Endodermal cell (in vitro differentiated cells): Measurements from ENCODE around the gene ZNRF3. TPM values are rescaled to one million over a fixed set of nuclear protein-coding genes. Genes with fewer than 3 reads are reported as not detected.
A peak's percentile ranks its signal among the peaks of the same experiment; 100 is the strongest.

Experiments
- DNase-seq: peaks from one replicate; pipeline ENCODE4 v3.0.0-alpha.2; 2017
- H3K27ac ChIP-seq: 2 replicates; pipeline ENCODE4 v1.5.1; 2013; ENCODE audit warnings: mild to moderate bottlenecking, low read depth, low read length, moderate library complexity
- H3K27me3 ChIP-seq: 2 replicates; pipeline ENCODE4 v1.6.1; 2013; ENCODE audit warnings: mild to moderate bottlenecking, low read length, moderate library complexity; ENCODE audit not compliant: insufficient read depth, control insufficient read depth, poor library complexity, severe bottlenecking
- H3K36me3 ChIP-seq: 2 replicates; pipeline ENCODE4 v1.7.0; 2013; ENCODE audit warnings: mild to moderate bottlenecking, low read length, moderate library complexity; ENCODE audit not compliant: control insufficient read depth, insufficient read depth
- H3K4me1 ChIP-seq: one replicate; pipeline ENCODE4 v1.7.0; 2013; ENCODE audit warnings: low read length; ENCODE audit not compliant: control insufficient read depth, insufficient read depth
- H3K4me3 ChIP-seq: 2 replicates; pipeline ENCODE4 v1.5.1; 2013; ENCODE audit warnings: mild to moderate bottlenecking, low read length, moderate library complexity
- H3K9ac ChIP-seq: 2 replicates; pipeline ENCODE4 v1.6.1; 2013; ENCODE audit warnings: mild to moderate bottlenecking, low read length, moderate library complexity; ENCODE audit not compliant: poor library complexity, severe bottlenecking; ENCODE audit errors: extremely low read depth
- H3K9me3 ChIP-seq: 2 replicates; pipeline ENCODE4 v1.6.1; 2013; ENCODE audit warnings: mild to moderate bottlenecking, low read length, moderate library complexity; ENCODE audit not compliant: control insufficient read depth
- H3K27ac Mint-ChIP-seq: 2 replicates; pipeline ENCODE4 v1.8.0; 2020; ENCODE audit warnings: mixed read lengths
- H3K27me3 Mint-ChIP-seq: 2 replicates; pipeline ENCODE4 v1.8.0; 2021; ENCODE audit warnings: mild to moderate bottlenecking, mixed read lengths; ENCODE audit not compliant: insufficient read depth
- H3K36me3 Mint-ChIP-seq: 2 replicates; pipeline ENCODE4 v1.8.0; 2020; ENCODE audit warnings: low read depth, mixed read lengths
- H3K4me1 Mint-ChIP-seq: 2 replicates; pipeline ENCODE4 v1.8.0; 2020; ENCODE audit warnings: mixed read lengths
- H3K4me3 Mint-ChIP-seq: 2 replicates; pipeline ENCODE4 v1.8.0; 2020; ENCODE audit warnings: mild to moderate bottlenecking, moderate library complexity, mixed read lengths
- H3K9me3 Mint-ChIP-seq: 2 replicates; pipeline ENCODE4 v1.8.0; 2020; ENCODE audit warnings: mild to moderate bottlenecking, mixed read lengths
- WGBS, 2 experiments: methylation state at CpG; one replicate each; pipeline versions ENCODE4 v1.1.5 to v1.1.7; 2013; ENCODE audit warnings: missing lambda C conversion rate in 2 of 2, mixed read lengths in 1 of 2; ENCODE audit not compliant: insufficient coverage in 1 of 2, insufficient read length in 1 of 2; 5-methylcytosine and 5-hydroxymethylcytosine counted together
- total RNA-seq, 2 donors: library from RNA; stranded (reverse); fragmentation: NEBNext Ultra II Directional in 1 of 2; extraction: Animal tissue kit (Norgen Biotek cat#: 25700) in 1 of 2; gene quantifications; 2 replicates in 1 of 2; 3 replicates in 1 of 2; pipeline ENCODE4 v1.2.1, GENCODE V29; 2021
- TF ChIP-seq, protein P1 (sequence below): fragments of 200-600 bp; sonication (generic); conservative IDR thresholded peaks from 2 replicates; pipeline ENCODE4 v1.5.0; 2021; ENCODE audit warnings: antibody characterized with exemption, mild to moderate bottlenecking

Gene ZNRF3
- total RNA-seq, 2 donors from 2014 or later, result 15.8 to 19.8 TPM

DNA sequence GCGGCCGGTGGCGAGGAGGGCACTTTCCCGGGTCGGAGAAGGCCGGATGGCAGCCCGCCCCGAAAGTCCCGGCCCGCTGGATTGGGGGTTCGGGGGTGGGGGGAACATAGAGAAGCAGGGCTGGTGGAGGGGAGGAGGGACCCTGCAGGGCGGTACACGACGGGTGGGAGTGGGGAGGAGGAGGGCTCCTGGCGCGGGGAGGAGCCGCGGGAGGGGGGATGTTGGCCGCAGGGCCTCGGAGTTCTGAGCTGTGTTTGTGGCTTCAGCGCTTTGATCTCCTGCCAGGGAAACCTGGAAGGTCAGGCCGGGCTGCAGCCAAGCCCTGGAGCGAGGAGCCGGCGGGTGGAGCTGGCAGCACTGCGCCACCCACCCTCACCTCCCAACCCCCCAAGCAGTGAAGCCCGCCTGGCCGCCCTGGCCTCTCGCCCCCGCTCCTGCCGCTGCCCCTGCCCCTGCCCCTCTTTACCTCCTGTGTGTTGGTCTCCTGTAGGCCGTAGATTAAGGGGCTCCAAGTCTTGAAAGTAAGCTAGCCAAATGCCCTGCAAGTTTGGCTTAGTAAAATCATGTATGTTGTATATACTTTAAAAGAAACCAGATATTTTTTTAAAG, 147.3 kb downstream of the ZNRF3 start:
- Mint-ChIP-seq H3K27me3 (no peaks in the 10 kb centered on the region), H3K9me3 (no peaks in the 10 kb centered on the region), H3K4me1 (peaks cover 32% of the 10 kb centered on the region), H3K36me3 (peaks cover 9% of the 10 kb centered on the region), H3K4me3 (peak overlapping the region; percentile 66), H3K27ac (peak overlapping the region; percentile 98)
- Histone ChIP-seq H3K9me3 (no peaks in the 10 kb centered on the region), H3K9ac (peak overlapping the region; percentile 13), H3K4me3 (peak overlapping the region; percentile 77), H3K27ac (peak overlapping the region; percentile 89), H3K4me1 (peaks cover 19% of the 10 kb centered on the region), H3K27me3 (no peaks in the 10 kb centered on the region), H3K36me3 (no peaks in the 10 kb centered on the region)
- DNase-seq, result peak; percentile 93
- WGBS, 2 experiments, result 2% methylated on average over 32 of the region's 32 CpGs; no CpG with 5 or more reads in 1 of the 2 experiments
- TF ChIP-seq, protein P1, sequence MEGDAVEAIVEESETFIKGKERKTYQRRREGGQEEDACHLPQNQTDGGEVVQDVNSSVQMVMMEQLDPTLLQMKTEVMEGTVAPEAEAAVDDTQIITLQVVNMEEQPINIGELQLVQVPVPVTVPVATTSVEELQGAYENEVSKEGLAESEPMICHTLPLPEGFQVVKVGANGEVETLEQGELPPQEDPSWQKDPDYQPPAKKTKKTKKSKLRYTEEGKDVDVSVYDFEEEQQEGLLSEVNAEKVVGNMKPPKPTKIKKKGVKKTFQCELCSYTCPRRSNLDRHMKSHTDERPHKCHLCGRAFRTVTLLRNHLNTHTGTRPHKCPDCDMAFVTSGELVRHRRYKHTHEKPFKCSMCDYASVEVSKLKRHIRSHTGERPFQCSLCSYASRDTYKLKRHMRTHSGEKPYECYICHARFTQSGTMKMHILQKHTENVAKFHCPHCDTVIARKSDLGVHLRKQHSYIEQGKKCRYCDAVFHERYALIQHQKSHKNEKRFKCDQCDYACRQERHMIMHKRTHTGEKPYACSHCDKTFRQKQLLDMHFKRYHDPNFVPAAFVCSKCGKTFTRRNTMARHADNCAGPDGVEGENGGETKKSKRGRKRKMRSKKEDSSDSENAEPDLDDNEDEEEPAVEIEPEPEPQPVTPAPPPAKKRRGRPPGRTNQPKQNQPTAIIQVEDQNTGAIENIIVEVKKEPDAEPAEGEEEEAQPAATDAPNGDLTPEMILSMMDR, result no peak

DNA sequence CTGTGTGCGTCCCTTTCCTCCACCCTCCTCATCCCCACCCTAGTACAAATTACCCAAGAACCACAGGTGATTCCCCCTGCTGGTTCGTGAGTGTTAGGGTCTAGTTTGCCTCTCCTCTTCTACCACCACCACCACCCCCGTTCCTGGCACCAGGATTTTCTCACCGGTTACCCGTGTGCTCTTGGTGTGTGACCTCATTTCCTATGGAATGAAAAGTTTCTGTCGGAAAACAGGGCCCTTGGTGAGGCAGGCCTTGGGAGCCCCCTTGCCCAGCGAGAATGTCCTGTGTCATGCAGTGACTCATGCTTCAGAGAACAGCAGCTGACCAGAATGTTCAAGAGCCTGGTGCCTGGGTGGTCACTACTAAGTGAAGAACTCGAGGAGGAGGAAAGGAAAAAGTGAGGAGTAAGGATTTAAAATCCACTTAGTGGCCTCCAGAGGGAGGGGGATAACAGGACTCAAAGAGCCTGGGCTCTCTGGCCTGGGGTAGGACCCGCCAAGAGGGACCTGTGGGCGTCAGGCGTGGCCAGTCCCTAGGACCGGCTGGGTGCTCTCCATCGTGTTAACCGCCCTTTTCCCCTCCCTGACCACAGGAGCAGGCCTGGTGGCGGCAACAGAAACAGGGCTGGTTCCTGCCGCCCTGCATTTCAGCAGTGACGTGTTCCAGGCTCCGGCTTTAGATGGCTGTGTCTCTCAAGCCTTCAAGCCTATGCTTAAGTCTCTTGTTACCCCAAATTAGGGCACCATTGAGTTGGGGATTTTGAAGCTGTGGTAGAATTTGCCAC, 148.0 kb downstream of the ZNRF3 start:
- Histone ChIP-seq H3K27ac (peak overlapping the region; percentile 89), H3K27me3 (no peaks in the 10 kb centered on the region), H3K9me3 (no peaks in the 10 kb centered on the region), H3K36me3 (no peaks in the 10 kb centered on the region), H3K9ac (peak overlapping the region; percentile 13), H3K4me3 (peak overlapping the region; percentile 77), H3K4me1 (peaks cover 19% of the 10 kb centered on the region)
- H3K27ac Mint-ChIP-seq, result peak overlapping the region; percentile 98
- no peaks in the 10 kb centered on the region for H3K27me3 Mint-ChIP-seq
- WGBS, 2 experiments, result 50 to 62% methylated on average over 14 to 18 of the region's 18 CpGs
- peak overlapping the region; percentile 66 for H3K4me3 Mint-ChIP-seq
- no peaks in the 10 kb centered on the region for H3K9me3 Mint-ChIP-seq
- H3K4me1 Mint-ChIP-seq, result peaks cover 32% of the 10 kb centered on the region
- peak; percentile 89 for DNase-seq
- TF ChIP-seq, protein P1, result peak; percentile 64
- H3K36me3 Mint-ChIP-seq, result peaks cover 9% of the 10 kb centered on the region

DNA sequence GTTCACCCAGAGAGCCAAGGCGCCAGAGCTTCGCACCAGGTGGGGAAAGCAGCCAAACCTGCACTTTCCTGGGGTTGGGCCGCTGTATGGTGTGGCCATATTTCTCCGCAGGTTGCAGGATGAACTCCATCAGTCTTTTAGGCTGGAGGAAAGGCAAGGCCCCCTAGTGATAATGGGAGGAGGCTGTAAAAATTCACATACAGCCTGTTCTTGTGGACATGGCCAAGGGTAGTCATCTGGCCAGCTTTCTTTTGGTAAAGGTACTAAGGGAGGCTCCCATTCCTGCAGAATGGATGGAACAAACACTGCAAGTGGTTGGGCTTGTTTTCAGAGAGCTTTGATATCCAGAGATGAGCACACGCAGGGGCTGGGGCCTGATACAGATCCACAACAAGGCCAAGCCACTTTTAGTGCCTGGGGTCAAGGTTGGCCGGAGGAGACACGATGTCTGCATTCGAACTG, 148.7 kb downstream of the ZNRF3 start:
- no peaks in the 10 kb centered on the region for H3K9me3 ChIP-seq
- peak overlapping the region; percentile 89 for H3K27ac ChIP-seq
- peaks cover 32% of the 10 kb centered on the region for H3K4me1 Mint-ChIP-seq
- no peaks in the 10 kb centered on the region for H3K27me3 ChIP-seq
- H3K4me3 Mint-ChIP-seq, result no peak overlapping the region
- H3K36me3 Mint-ChIP-seq, result peaks cover 3% of the 10 kb centered on the region
- H3K27ac Mint-ChIP-seq, result peak overlapping the region; percentile 98
- H3K4me1 ChIP-seq, result peaks cover 19% of the 10 kb centered on the region
- no peak overlapping the region for H3K4me3 ChIP-seq
- no peaks in the 10 kb centered on the region for H3K27me3 Mint-ChIP-seq
- H3K36me3 ChIP-seq, result no peaks in the 10 kb centered on the region
- TF ChIP-seq, protein P1, result peak; percentile 27
- WGBS, 2 experiments, result 87% methylated on average over 8 of the region's 8 CpGs
- DNase-seq, result peak; percentile 69
- H3K9ac ChIP-seq, result no peak overlapping the region
- H3K9me3 Mint-ChIP-seq, result no peaks in the 10 kb centered on the region
